Measurements from ENCODE around the gene DDAH2.

DNA sequence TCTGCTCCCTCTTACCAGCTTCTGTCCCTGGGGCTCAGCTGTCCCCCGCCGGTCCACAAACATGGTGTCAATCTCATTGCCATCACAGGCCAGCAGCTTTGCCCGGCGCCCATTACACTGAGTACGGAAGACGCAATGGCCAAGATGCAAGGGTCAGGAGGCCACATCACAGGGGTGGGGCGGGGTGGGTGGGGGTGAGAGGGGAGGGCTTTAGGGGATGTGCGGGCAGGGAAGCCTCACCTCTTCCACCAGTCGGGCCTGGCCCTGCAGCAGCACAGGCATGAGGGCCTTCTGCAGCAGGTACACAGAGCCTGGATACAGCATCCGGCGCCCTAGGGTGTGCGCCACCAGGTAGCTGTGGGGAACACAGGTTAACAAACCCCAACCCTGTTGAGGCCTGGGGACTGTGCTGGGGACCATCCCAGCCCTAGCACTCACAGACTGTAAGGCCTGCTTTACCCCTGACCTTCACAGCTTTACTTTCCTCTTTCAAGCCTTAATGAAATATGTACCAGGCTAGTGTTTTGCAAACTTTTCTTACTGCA, 37.5 kb downstream of the DDAH2 start:
- TF ChIP-seq EZH2 (IDR thresholded peaks at IDR 0.05): no peak
- TF ChIP-seq, protein P1, sequence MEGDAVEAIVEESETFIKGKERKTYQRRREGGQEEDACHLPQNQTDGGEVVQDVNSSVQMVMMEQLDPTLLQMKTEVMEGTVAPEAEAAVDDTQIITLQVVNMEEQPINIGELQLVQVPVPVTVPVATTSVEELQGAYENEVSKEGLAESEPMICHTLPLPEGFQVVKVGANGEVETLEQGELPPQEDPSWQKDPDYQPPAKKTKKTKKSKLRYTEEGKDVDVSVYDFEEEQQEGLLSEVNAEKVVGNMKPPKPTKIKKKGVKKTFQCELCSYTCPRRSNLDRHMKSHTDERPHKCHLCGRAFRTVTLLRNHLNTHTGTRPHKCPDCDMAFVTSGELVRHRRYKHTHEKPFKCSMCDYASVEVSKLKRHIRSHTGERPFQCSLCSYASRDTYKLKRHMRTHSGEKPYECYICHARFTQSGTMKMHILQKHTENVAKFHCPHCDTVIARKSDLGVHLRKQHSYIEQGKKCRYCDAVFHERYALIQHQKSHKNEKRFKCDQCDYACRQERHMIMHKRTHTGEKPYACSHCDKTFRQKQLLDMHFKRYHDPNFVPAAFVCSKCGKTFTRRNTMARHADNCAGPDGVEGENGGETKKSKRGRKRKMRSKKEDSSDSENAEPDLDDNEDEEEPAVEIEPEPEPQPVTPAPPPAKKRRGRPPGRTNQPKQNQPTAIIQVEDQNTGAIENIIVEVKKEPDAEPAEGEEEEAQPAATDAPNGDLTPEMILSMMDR (IDR thresholded peaks at IDR 0.05 in 2 of 3, conservative IDR thresholded peaks at IDR 0.05 in 1 of 3; ENCODE audit: borderline replicate concordance in 1 of 3, insufficient read depth in 1 of 3, low read depth in 2 of 3, low read length in 2 of 3): no peak
- TF ChIP-seq RAD21 (IDR thresholded peaks at IDR 0.05; ENCODE audit: low read depth): no peak
- no peak for TF ChIP-seq CEBPB (IDR thresholded peaks at IDR 0.05; ENCODE audit: low read depth)
- TF ChIP-seq ZFX (IDR thresholded peaks at IDR 0.05): no peak
- TF ChIP-seq POLR2AphosphoS5 (IDR thresholded peaks at IDR 0.05; ENCODE audit: low read depth, low read length): no peak
